ENCODE measurements around the gene PIK3R1. TPM values are rescaled to one million over a fixed set of nuclear protein-coding genes. Genes with fewer than 3 reads are reported as not detected.

PIK3R1 gene
- total RNA-seq, 1 experiment from 2014 or later: 1.7 TPM

DNA sequence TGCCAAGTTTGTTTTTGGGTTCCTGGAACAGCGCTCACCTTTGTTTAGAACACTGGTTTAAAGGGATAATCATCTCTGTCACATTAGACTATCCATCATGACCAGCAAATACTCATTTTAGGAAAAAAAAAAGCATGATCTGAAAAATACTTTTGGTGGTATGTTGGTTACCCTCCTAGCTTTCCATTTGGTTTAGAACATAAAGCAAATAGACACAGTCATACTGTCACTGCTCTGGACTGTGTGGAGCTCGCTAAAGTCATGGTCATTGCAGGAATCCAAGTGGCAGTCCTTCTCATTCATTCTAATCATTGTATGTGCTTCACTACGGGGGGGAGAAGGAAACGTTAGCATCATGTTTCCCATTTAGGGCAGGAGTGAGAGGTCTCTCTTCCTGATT is 83.5 kb downstream of the PIK3R1 start:
- peaks cover 9% of the 10 kb centered on the region; the same call in 1 of the 2 replicates for H3K4me1 ChIP-seq (ENCODE audit: insufficient read depth, low read length)
- DNase-seq (no peak), ATAC-seq (no peak)
- no peaks in the 10 kb centered on the region for H3K36me3 ChIP-seq (ENCODE audit: low read depth, low read length)
- TF ChIP-seq EZH2 (IDR thresholded peaks at IDR 0.05; ENCODE audit: low read length, unreplicated experiment): no peak
- no peak for TF ChIP-seq CTCF (conservative IDR thresholded peaks at IDR 0.05; ENCODE audit: low read depth, low read length)
- TF ChIP-seq EZH2phosphoT487 (IDR thresholded peaks at IDR 0.05; ENCODE audit: borderline replicate concordance, low read length): no peak
- H4K20me1 ChIP-seq (ENCODE audit: low read length): no peaks in the 10 kb centered on the region
- intact Hi-C loops (cut with micrococcal nuclease): no loop called here
- no peaks in the 10 kb centered on the region for H3K9me3 ChIP-seq (ENCODE audit: low read length)
- no peak overlapping the region for H3K4me2 ChIP-seq (ENCODE audit: low read length)
- H3K27me3 ChIP-seq (ENCODE audit: low read length): no peaks in the 10 kb centered on the region
- no peaks in the 10 kb centered on the region for H3K79me2 ChIP-seq (ENCODE audit: low read length)
- no peak overlapping the region for H3K27ac ChIP-seq (ENCODE audit: low read length)
- BruUV-seq (replicated peaks): no TSS peak
- POLR2A ChIA-PET (ENCODE audit: unreplicated experiment): no interaction called here
- H3K9ac ChIP-seq (ENCODE audit: low read length): no peak overlapping the region
- H2AFZ ChIP-seq (ENCODE audit: low read length): no peak overlapping the region
- H3K4me3 ChIP-seq (ENCODE audit: low read length): no peak overlapping the region
- no peaks in the 10 kb centered on the region for H3K9me2 ChIP-seq (replicated peaks; ENCODE audit: low read length)
- no peaks in the 10 kb centered on the region for H3F3A ChIP-seq (ENCODE audit: low read length, unreplicated experiment)
- CTCF ChIA-PET: no interaction called here

- Histone ChIP-seq H3K36me3 (ENCODE audit: low read depth, low read length) (no peaks in the 10 kb centered on the region), H3K4me2 (ENCODE audit: low read length) (no peak overlapping the region), H3K4me3 (ENCODE audit: low read length) (no peak overlapping the region), H4K20me1 (ENCODE audit: low read length) (no peaks in the 10 kb centered on the region), H3K9ac (ENCODE audit: low read length) (no peak overlapping the region), H3K27me3 (ENCODE audit: low read length) (no peaks in the 10 kb centered on the region), H3K4me1 (ENCODE audit: insufficient read depth, low read length) (peaks cover 9% of the 10 kb centered on the region; the same call in 1 of the 2 replicates), H3K9me3 (ENCODE audit: low read length) (no peaks in the 10 kb centered on the region), H3K27ac (ENCODE audit: low read length) (no peak overlapping the region), H3F3A (ENCODE audit: low read length, unreplicated experiment) (no peaks in the 10 kb centered on the region), H2AFZ (ENCODE audit: low read length) (no peak overlapping the region), H3K9me2 (replicated peaks; ENCODE audit: low read length) (no peaks in the 10 kb centered on the region), H3K79me2 (ENCODE audit: low read length) (no peaks in the 10 kb centered on the region)
- no peak for DNase-seq
- intact Hi-C loops (cut with micrococcal nuclease): no loop called here
- ATAC-seq: no peak
- ChIA-PET POLR2A (ENCODE audit: unreplicated experiment) (no interaction called here), CTCF (no interaction called here)
- no TSS peak for BruUV-seq (replicated peaks)
- no peak for TF ChIP-seq EZH2phosphoT487 (IDR thresholded peaks at IDR 0.05; ENCODE audit: borderline replicate concordance, low read length)
Observed at GRCh38 chr5:68299575-68299974, 84.0 kb downstream of the PIK3R1 start.

DNA sequence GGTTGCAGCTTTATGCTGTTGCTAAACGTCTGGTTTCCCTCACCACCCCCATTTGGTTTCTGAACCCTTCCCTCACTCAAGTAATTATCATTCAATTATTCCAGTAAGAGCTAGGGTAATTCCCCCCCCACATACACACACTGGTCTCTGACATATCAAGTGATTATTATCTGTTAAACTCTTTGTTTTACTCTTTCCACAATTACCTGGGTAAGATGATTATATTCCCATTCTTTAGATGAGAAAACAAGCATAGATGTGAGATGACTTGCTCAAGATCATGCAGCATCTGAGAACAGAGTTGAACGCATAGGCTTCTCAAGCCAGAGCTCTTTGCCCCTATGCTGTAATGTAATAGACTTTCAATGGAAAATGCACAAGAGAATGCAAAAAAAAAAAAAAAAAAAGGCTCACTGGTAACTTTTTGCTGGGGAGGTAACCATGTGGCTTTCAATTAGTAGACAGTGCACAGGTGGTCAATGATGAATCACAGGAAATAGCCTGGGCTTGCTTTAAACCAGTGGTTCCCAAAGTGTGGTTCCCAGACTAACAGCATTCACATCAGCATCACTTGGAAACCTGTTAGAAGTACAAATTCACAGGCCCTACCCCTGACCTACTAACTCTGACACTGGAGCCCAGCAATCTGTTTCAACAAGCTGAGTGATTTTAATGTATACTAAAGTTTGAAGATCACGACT is 87.6 kb downstream of the PIK3R1 start:
- POLR2A ChIA-PET (ENCODE audit: unreplicated experiment): no interaction called here

More for the DNA sequence above, 87.6 kb downstream of the PIK3R1 start:
- no peaks in the 10 kb centered on the region for H3K27me3 ChIP-seq (ENCODE audit: low read length)
- H3K79me2 ChIP-seq (ENCODE audit: low read length): no peaks in the 10 kb centered on the region
- H3K9me2 ChIP-seq (replicated peaks; ENCODE audit: low read length): no peaks in the 10 kb centered on the region
- ATAC-seq (no peak), DNase-seq (no peak)
- no peak overlapping the region for H3K4me3 ChIP-seq (ENCODE audit: low read length)
- H4K20me1 ChIP-seq (ENCODE audit: low read length): no peaks in the 10 kb centered on the region
- H2AFZ ChIP-seq (ENCODE audit: low read length): no peak overlapping the region
- BruUV-seq (replicated peaks): no TSS peak
- no peak overlapping the region for H3K27ac ChIP-seq (ENCODE audit: low read length)
- no peaks in the 10 kb centered on the region for H3F3A ChIP-seq (ENCODE audit: low read length, unreplicated experiment)
- H3K9me3 ChIP-seq (ENCODE audit: low read length): no peaks in the 10 kb centered on the region
- intact Hi-C loops (cut with micrococcal nuclease): no loop called here
- CTCF ChIA-PET: no interaction called here
- H3K4me2 ChIP-seq (ENCODE audit: low read length): no peak overlapping the region
- no peak for TF ChIP-seq EZH2 (IDR thresholded peaks at IDR 0.05; ENCODE audit: low read length, unreplicated experiment)
- H3K36me3 ChIP-seq (ENCODE audit: low read depth, low read length): no peaks in the 10 kb centered on the region
- H3K4me1 ChIP-seq (ENCODE audit: insufficient read depth, low read length): no peaks in the 10 kb centered on the region
- no peak overlapping the region for H3K9ac ChIP-seq (ENCODE audit: low read length)

Data from PC-3 (cell line).